Suprapubic skin (tissue), 4 donors: Measurements from ENCODE around the gene TTC23. TPM values are rescaled to one million over a fixed set of nuclear protein-coding genes. Genes with fewer than 3 reads are reported as not detected.

ENCODE experiments used
- DNase-seq, 2 donors: peaks; one replicate each; pipeline ENCODE4 v3.0.0-alpha.2; 2019; ENCODE audit warnings: low spot score in 2 of 2
- H3K27ac ChIP-seq: fragments of 200-600 bp; sonication (generic); one replicate; pipeline ENCODE4 v1.5.1; 2019
- H3K27me3 ChIP-seq: fragments of 200-600 bp; sonication (generic); one replicate; pipeline ENCODE4 v1.5.1; 2019
- H3K36me3 ChIP-seq: fragments of 200-600 bp; sonication (generic); one replicate; pipeline ENCODE4 v1.5.1; 2019
- H3K4me1 ChIP-seq: fragments of 200-600 bp; sonication (generic); one replicate; pipeline ENCODE4 v1.5.1; 2019
- H3K4me3 ChIP-seq: fragments of 200-600 bp; sonication (generic); one replicate; pipeline ENCODE4 v1.5.1; 2019; ENCODE audit warnings: mild to moderate bottlenecking
- H3K9me3 ChIP-seq: fragments of 200-600 bp; sonication (generic); one replicate; pipeline ENCODE4 v1.5.1; 2019
- CTCF ChIP-seq, 2 donors: fragments of 200-600 bp in 1 of 2; fragments of 450-650 bp in 1 of 2; sonication (generic) in 1 of 2; IDR thresholded peaks; one replicate each; pipeline ENCODE4 v1.5.1; 2016 to 2019; ENCODE audit warnings: antibody characterized with exemption in 2 of 2, mild to moderate bottlenecking in 1 of 2, moderate library complexity in 1 of 2
- EP300 ChIP-seq: sonication (generic); formaldehyde crosslinking; IDR thresholded peaks from one replicate; pipeline ENCODE4 v1.6.1; 2017; ENCODE audit warnings: antibody characterized with exemption
- POLR2A ChIP-seq, 2 donors: fragments of 450-650 bp; IDR thresholded peaks; one replicate each; pipeline ENCODE4 v1.6.1; 2017; ENCODE audit warnings: antibody characterized with exemption in 2 of 2, mild to moderate bottlenecking in 2 of 2, moderate library complexity in 2 of 2
- POLR2AphosphoS5 ChIP-seq, 3 donors: sonication (generic); formaldehyde crosslinking; IDR thresholded peaks; one replicate each; pipeline ENCODE4 v1.6.1; 2017; ENCODE audit warnings: antibody characterized with exemption in 3 of 3
- WGBS: methylation state at CpG from one replicate; pipeline ENCODE4 v1.1.5; 2018; 5-methylcytosine and 5-hydroxymethylcytosine counted together
- total RNA-seq, 4 donors: library from RNA; depleted of rRNA; stranded (reverse); fragments of >200 nt; gene quantifications; one replicate each; pipeline ENCODE4 v1.1.0, GENCODE V29; 2016

Gene TTC23
- total RNA-seq, 4 donors from 2014 or later, result 14.4 to 34.6 (median 17.6) TPM

DNA sequence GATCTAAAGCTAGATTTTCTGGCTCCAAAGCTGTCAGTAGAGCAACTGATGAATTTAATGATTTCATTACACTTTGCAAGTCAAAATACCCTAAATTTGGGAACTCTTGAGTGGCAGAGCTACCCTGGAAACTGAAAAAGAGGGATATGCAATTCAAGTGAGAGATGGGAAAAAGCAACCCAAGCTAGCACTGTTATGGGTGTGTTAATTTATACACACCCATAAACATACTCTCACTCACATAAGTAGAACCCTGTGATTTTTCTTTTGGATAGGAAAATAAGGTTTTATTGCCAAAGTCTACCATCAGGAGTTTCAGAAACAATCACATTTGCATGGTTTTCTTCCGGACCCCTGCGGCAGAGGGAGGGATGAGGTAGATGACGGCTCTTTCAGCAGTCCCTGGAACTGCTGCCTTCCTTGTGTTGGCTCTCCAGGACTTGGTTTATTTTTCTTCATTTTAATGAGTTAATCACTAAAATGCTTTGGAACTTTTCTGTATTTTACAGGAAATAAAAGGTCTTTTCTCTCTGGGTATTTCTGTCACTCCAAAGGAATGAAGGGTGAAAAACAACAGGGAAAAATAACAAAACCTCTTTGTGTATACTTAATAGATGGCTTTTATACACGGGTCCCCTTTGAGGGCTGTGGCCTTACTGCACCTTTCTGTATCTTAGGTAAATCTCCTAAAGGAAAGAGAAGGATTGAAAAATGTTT is 63.8 kb downstream of the TTC23 start:
- Histone ChIP-seq H3K4me3 (no peak overlapping the region), H3K27ac (no peak overlapping the region), H3K9me3 (no peaks in the 10 kb centered on the region), H3K36me3 (peaks cover 8% of the 10 kb centered on the region), H3K4me1 (no peaks in the 10 kb centered on the region), H3K27me3 (no peaks in the 10 kb centered on the region)
- no peak for DNase-seq
- TF ChIP-seq POLR2AphosphoS5 (IDR thresholded peaks at IDR 0.05) (no peak), EP300 (no peak), CTCF (IDR thresholded peaks at IDR 0.05) (no peak), POLR2A (IDR thresholded peaks at IDR 0.05) (no peak)
- WGBS, result 64% methylated on average over 4 of the region's 4 CpGs

- H3K9me3 ChIP-seq, result no peaks in the 10 kb centered on the region
- H3K4me3 ChIP-seq, result no peak overlapping the region
- TF ChIP-seq CTCF (IDR thresholded peaks at IDR 0.05) (no peak), POLR2AphosphoS5 (IDR thresholded peaks at IDR 0.05) (no peak), EP300 (no peak), POLR2A (IDR thresholded peaks at IDR 0.05) (no peak)
- 94% methylated on average over 1 of the region's 1 CpG for whole genome bisulfite sequencing
- H3K4me1 ChIP-seq, result no peaks in the 10 kb centered on the region
- no peak for DNase-seq
- H3K27ac ChIP-seq, result no peak overlapping the region
- H3K27me3 ChIP-seq, result no peaks in the 10 kb centered on the region
- peaks cover 8% of the 10 kb centered on the region for H3K36me3 ChIP-seq
Measured at GRCh38 chr15:99182791-99183190, 66.6 kb downstream of the TTC23 start.

DNA sequence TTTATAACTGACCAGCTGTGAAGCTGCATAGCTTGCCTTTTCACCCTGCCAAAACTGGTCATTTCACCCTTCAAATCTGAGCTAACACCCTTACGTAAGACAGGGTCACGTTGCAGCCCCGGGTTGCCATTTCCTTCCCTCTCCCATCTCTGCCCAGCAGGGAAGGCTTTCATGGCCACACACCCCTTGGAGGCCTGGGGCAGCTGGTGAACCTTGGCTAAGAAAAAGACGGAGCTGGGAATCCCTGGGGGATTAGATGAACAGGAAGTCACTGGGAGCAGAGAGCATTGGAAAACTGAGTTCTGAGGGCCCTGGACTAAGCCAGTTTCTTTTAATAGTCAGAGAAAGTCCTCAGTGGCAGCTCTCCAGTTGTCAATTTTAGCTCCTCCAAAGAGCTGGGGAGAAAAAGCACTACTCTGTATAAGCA is 67.8 kb downstream of the TTC23 start:
- no peaks in the 10 kb centered on the region for H3K9me3 ChIP-seq
- no peak for TF ChIP-seq POLR2A (IDR thresholded peaks at IDR 0.05)
- TF ChIP-seq CTCF (IDR thresholded peaks at IDR 0.05), result no peak
- TF ChIP-seq EP300, result no peak
- no peak for TF ChIP-seq POLR2AphosphoS5 (IDR thresholded peaks at IDR 0.05)
- H3K27me3 ChIP-seq, result no peaks in the 10 kb centered on the region
- WGBS, result 62% methylated on average over 4 of the region's 4 CpGs
- DNase-seq, result no peak
- no peak overlapping the region for H3K4me3 ChIP-seq
- peaks cover 8% of the 10 kb centered on the region for H3K36me3 ChIP-seq
- no peak overlapping the region for H3K27ac ChIP-seq
- H3K4me1 ChIP-seq, result peaks cover 2% of the 10 kb centered on the region

GRCh38 chr15:99180964-99181306 is 68.4 kb downstream of the TTC23 start:
- TF ChIP-seq CTCF (IDR thresholded peaks at IDR 0.05) (no peak), POLR2AphosphoS5 (IDR thresholded peaks at IDR 0.05) (no peak), POLR2A (IDR thresholded peaks at IDR 0.05) (no peak), EP300 (no peak)
- H3K4me3 ChIP-seq, result no peak overlapping the region
- no peak overlapping the region for H3K27ac ChIP-seq
- peaks cover 8% of the 10 kb centered on the region for H3K36me3 ChIP-seq
- 89% methylated on average over 2 of the region's 2 CpGs for WGBS
- H3K27me3 ChIP-seq, result no peaks in the 10 kb centered on the region
- no peak for DNase-seq
- H3K4me1 ChIP-seq, result peaks cover 2% of the 10 kb centered on the region
- no peaks in the 10 kb centered on the region for H3K9me3 ChIP-seq

- Histone ChIP-seq H3K36me3 (peaks cover 8% of the 10 kb centered on the region), H3K9me3 (no peaks in the 10 kb centered on the region), H3K4me1 (peaks cover 2% of the 10 kb centered on the region), H3K27ac (no peak overlapping the region), H3K27me3 (no peaks in the 10 kb centered on the region), H3K4me3 (no peak overlapping the region)
- TF ChIP-seq POLR2AphosphoS5 (IDR thresholded peaks at IDR 0.05), result no peak
- no peak for TF ChIP-seq CTCF (IDR thresholded peaks at IDR 0.05)
- TF ChIP-seq POLR2A (IDR thresholded peaks at IDR 0.05), result no peak
- no peak for TF ChIP-seq EP300
- DNase-seq, result no peak
- 68% methylated on average over 3 of the region's 3 CpGs for WGBS
Measured at GRCh38 chr15:99180086-99180963, 69.1 kb downstream of the TTC23 start.
